ENCODE results near the gene ZNF646. TPM values are rescaled to one million over a fixed set of nuclear protein-coding genes. Genes with fewer than 3 reads are reported as not detected.

ZNF646 gene
- total RNA-seq, 4 donors from 2014 or later: 12.0 to 26.7 (median 23.5) TPM

DNA sequence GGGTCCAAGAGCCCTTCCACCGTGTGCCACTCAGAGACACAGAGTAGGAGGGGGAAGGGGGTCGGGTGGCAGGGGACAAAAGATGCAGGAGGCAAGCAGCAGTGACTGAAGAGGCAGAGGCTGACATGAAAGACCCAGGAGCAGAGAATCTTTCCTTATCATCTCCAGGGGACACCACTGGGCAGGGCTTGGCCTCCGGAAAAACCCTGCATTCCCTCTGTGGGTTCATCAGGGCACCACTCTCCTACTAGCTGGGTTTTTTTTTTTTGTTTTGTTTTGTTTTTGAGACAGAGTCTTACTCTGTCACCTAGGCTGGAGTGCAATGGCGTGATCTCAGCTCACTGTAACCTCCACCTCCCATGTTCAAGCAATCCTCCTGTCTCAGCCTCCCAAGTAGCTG, 42.9 kb upstream of the ZNF646 start:
- intact Hi-C loops (cut with DNase I; ENCODE audit: low total_unique reads) (no loop called here), in situ Hi-C loops (cut with MboI; ENCODE audit: low pct_ligation_motif_present in 1 of 4, low pct_unique_long_range_greater_than_20kb in 1 of 4, low sequenced_read_pairs in 3 of 4) (no loop called here)
- no peaks in the 10 kb centered on the region for H3K9me3 ChIP-seq
- DNase-seq: no peak
- H3K27me3 ChIP-seq: no peaks in the 10 kb centered on the region
- TF ChIP-seq EP300 (IDR thresholded peaks at IDR 0.05; ENCODE audit: low read depth) (no peak), POLR2AphosphoS5 (IDR thresholded peaks at IDR 0.05) (no peak), POLR2A (IDR thresholded peaks at IDR 0.05) (no peak)
- TF ChIP-seq, protein P1, sequence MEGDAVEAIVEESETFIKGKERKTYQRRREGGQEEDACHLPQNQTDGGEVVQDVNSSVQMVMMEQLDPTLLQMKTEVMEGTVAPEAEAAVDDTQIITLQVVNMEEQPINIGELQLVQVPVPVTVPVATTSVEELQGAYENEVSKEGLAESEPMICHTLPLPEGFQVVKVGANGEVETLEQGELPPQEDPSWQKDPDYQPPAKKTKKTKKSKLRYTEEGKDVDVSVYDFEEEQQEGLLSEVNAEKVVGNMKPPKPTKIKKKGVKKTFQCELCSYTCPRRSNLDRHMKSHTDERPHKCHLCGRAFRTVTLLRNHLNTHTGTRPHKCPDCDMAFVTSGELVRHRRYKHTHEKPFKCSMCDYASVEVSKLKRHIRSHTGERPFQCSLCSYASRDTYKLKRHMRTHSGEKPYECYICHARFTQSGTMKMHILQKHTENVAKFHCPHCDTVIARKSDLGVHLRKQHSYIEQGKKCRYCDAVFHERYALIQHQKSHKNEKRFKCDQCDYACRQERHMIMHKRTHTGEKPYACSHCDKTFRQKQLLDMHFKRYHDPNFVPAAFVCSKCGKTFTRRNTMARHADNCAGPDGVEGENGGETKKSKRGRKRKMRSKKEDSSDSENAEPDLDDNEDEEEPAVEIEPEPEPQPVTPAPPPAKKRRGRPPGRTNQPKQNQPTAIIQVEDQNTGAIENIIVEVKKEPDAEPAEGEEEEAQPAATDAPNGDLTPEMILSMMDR (IDR thresholded peaks at IDR 0.05): no peak
- H3K36me3 ChIP-seq: no peaks in the 10 kb centered on the region
- 89 to 100% methylated on average over 1 to 4 of the region's 4 CpGs for WGBS, 2 donors (ENCODE audit: low coverage in 1 of 2)
- H3K4me1 ChIP-seq: peaks cover 5 to 19% (median 15%) of the 10 kb centered on the region in 4 donors
- H3K4me3 ChIP-seq: no peak overlapping the region
- no peak overlapping the region for H3K27ac ChIP-seq

DNA sequence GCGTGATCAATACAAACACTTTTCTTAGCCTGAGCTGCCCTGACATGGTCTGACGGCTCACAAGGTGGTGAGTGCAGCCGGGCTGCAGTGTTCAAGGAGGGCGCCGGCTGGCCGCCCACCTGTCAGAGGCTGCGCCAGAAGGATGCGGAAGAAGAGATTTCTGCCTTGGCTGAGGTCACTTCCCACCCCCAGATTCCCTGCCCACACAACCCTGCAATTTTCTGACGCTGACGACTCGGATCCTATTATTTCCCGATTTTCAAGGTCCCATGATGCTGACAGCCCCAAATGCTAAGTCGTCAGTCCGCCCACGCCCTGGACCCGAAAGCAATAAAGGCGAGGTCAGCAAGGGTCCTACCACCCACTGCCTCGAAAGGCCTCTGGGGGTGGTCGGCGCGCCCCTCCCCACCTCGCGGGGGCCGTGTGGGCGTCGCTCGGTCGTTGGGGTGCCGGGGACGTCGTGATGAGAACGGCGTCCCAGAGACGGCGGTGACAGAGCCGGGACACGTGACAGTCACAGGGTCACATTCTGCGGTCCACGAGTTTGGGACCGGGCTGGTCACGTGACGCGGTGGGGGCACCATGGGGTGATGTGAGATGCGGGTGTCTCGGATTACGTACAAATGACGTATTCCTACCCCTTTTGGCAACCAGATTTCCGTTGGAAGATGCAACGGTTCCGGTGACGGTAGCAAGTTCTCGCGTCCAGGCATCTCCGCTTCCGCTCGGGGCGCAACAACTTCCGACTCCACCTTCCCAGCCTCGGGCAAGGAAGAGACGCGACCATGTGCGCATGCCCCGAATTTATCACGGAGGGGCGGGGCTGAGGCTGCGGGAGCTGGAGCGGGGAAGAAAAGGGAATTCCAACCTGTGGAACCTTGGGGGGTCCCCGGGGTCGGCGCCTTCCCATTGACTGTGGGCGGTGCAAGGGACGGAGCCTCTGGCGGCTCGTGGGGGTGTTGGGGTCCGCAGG, 41.2 kb upstream of the ZNF646 start, which contains the start of gene STX4:
TSS of gene STX4 (plus strand) at position 823 of the 973 bp plus-strand sequence. CDS start 248 bp downstream, outside the sequence.
- intact Hi-C loops (cut with DNase I; ENCODE audit: low total_unique reads) (no loop called here), in situ Hi-C loops (cut with MboI; ENCODE audit: low pct_ligation_motif_present in 1 of 4, low pct_unique_long_range_greater_than_20kb in 1 of 4, low sequenced_read_pairs in 3 of 4) (no loop called here)
- peak within 1 kb of the TSS; percentile 82 to 86 (median 84) for H3K4me3 ChIP-seq
- peak within 1 kb of the TSS; percentile 90 to 94 (median 91) for H3K27ac ChIP-seq
- DNase-seq: peak; percentile 99
- TF ChIP-seq, protein P1 (IDR thresholded peaks at IDR 0.05): no peak
- TF ChIP-seq POLR2A (IDR thresholded peaks at IDR 0.05) (peak; percentile 30), POLR2AphosphoS5 (IDR thresholded peaks at IDR 0.05) (peak in 2 of 3 donors; percentile 76 to 81), EP300 (IDR thresholded peaks at IDR 0.05; ENCODE audit: low read depth) (no peak)
- WGBS, 2 donors (ENCODE audit: low coverage in 1 of 2): 0% methylated on average over 16 to 66 of the region's 75 CpGs
- H3K36me3 ChIP-seq: peaks cover 0 to 2% (median 0%) of the 10 kb centered on the region in 4 donors
- no peaks in the 10 kb centered on the region for H3K27me3 ChIP-seq
- peaks cover 5 to 22% (median 15%) of the 10 kb centered on the region in 4 donors for H3K4me1 ChIP-seq
- no peaks in the 10 kb centered on the region for H3K9me3 ChIP-seq

DNA sequence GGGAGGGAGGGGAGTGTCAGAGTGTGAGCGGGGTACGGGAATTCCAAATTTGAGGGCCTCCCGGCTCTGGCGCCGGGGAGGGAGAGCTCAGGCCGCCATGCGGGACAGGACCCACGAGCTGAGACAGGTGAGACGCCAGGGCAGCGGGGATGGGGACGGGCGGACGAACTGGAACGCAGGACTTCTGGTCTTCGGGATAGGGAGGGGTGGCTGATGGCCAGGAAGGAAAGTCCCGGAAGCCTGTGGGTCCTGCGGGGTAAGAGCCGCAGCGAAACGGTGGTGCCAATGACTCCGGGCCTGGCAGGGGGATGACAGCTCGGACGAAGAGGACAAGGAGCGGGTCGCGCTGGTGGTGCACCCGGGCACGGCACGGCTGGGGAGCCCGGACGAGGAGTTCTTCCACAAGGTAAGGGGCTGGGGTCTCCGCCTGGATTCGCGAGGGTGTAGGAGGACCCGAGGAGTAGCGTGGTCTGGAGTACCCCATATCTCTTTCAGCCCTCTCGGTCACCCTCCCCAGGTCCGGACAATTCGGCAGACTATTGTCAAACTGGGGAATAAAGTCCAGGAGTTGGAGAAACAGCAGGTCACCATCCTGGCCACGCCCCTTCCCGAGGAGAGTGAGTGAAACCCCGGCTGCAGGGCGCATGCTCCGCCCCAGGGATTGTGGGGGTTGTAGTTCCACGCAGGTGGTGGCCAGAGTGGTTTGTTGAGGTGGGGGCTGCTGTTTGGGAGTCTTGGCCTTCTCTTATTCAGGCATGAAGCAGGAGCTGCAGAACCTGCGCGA, 40.3 kb upstream of the ZNF646 start:
- Histone ChIP-seq H3K4me3 (peak overlapping the region; percentile 59 to 85 (median 82)), H3K36me3 (peaks cover 0 to 6% (median 2%) of the 10 kb centered on the region in 4 donors), H3K27ac (peak overlapping the region; percentile 90 to 94 (median 91)), H3K27me3 (no peaks in the 10 kb centered on the region), H3K4me1 (peaks cover 5 to 22% (median 15%) of the 10 kb centered on the region in 4 donors), H3K9me3 (no peaks in the 10 kb centered on the region)
- TF ChIP-seq EP300 (IDR thresholded peaks at IDR 0.05; ENCODE audit: low read depth) (no peak), POLR2A (IDR thresholded peaks at IDR 0.05) (peak; percentile 62), POLR2AphosphoS5 (IDR thresholded peaks at IDR 0.05) (peak; percentile 63 to 83 (median 78))
- TF ChIP-seq, protein P1 (IDR thresholded peaks at IDR 0.05): no peak
- peak; percentile 94 for DNase-seq
- in situ Hi-C loops (cut with MboI; ENCODE audit: low pct_ligation_motif_present in 1 of 4, low pct_unique_long_range_greater_than_20kb in 1 of 4, low sequenced_read_pairs in 3 of 4) (no loop called here), intact Hi-C loops (cut with DNase I; ENCODE audit: low total_unique reads) (no loop called here)
- 0 to 1% methylated on average over 2 to 47 of the region's 47 CpGs for WGBS, 2 donors (ENCODE audit: low coverage in 1 of 2)

DNA sequence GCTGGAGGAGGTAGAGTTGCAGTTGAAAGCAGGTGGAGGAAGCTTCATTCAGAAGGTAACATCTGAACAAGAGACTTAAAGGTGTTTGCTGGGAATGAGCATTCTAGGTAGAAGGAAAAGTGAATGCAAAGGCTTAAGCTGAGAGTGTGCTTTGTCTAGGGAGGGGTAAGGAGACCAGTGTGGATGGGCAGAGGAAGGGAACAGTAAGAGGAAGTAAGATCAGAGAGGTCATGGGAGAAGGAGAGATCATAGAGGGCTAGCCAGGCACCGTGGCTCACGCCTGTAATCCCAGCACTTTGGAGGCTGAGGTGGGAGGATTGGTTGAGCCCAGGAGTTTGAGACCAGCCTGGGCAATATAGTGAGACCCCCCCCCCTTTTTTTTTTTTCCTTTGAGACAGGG, 37.5 kb upstream of the ZNF646 start:
- H3K4me3 ChIP-seq: no peak overlapping the region
- no peak for TF ChIP-seq EP300 (IDR thresholded peaks at IDR 0.05; ENCODE audit: low read depth)
- TF ChIP-seq, protein P1 (IDR thresholded peaks at IDR 0.05): no peak
- no peak for TF ChIP-seq POLR2AphosphoS5 (IDR thresholded peaks at IDR 0.05)
- TF ChIP-seq POLR2A (IDR thresholded peaks at IDR 0.05): no peak
- H3K36me3 ChIP-seq: peaks cover 0 to 20% (median 8%) of the 10 kb centered on the region in 4 donors
- in situ Hi-C loops (cut with MboI; ENCODE audit: low pct_ligation_motif_present in 1 of 4, low pct_unique_long_range_greater_than_20kb in 1 of 4, low sequenced_read_pairs in 3 of 4): no loop called here
- no peak overlapping the region for H3K27ac ChIP-seq
- no peaks in the 10 kb centered on the region for H3K9me3 ChIP-seq
- peaks cover 5 to 22% (median 15%) of the 10 kb centered on the region in 4 donors for H3K4me1 ChIP-seq
- intact Hi-C loops (cut with DNase I; ENCODE audit: low total_unique reads): no loop called here
- 56 to 80% methylated on average over 2 of the region's 2 CpGs for WGBS, 2 donors (ENCODE audit: low coverage in 1 of 2)
- H3K27me3 ChIP-seq: no peaks in the 10 kb centered on the region
- no peak for DNase-seq

Data from transverse colon (tissue), 4 donors.